Astrocyte of the cerebellum (primary cell): ENCODE measurements around the gene BTBD16.

Source experiments
- DNase-seq: peaks from one replicate; pipeline ENCODE4 v3.0.0-alpha.2; 2011; ENCODE audit warnings: low read depth
- H3K4me3 ChIP-seq: 2 replicates; pipeline ENCODE4 v1.5.1; 2011; ENCODE audit warnings: mild to moderate bottlenecking, low read depth, low read length, moderate library complexity
- in situ Hi-C: cut with HindIII; loops from 2 replicates; pipeline ENCODE4 v1.10.0; 2017; ENCODE audit warnings: low sequenced_read_pairs
- TF ChIP-seq, protein P1 (sequence below): IDR thresholded peaks from 2 replicates; pipeline ENCODE4 v1.5.1; 2012; ENCODE audit warnings: low read length, low read depth, moderate library complexity, mild to moderate bottlenecking; ENCODE audit errors: missing control alignments

The BTBD16 gene

DNA sequence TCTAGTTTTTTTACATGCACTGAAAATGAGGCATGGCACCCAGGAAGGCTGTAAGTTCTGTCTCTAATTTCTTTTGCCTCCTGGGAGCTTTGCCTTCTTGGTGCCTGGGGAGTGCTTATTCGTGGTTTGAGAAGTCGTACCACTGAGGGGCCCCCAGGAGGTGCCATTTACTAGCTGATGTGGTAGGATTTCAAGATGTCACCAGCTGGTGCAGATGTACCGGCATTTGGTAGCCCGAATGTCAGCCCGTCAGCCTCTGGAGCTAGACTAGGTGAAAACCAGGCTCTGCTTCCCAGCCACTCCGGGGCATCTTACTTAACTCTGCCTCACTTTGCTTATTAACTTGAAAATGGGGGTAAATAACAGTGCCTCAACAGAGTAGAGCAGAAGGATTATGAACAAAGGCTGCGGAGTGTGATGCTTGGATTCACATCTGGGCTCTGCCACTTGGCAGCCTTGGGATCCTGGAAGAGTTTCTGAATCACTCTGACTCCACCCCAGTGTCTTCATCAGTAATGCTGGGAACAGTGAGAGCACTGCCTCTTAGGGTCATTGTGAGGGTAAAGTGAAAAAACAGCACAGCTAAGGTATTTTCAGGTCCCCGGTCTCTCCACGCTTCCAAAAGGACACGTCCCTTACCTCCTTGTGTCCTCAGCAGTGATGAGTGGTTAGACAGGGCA, 31.4 kb upstream of the BTBD16 start:
- in situ Hi-C loops: no loop called here
- no peak for DNase-seq
- TF ChIP-seq, protein P1, sequence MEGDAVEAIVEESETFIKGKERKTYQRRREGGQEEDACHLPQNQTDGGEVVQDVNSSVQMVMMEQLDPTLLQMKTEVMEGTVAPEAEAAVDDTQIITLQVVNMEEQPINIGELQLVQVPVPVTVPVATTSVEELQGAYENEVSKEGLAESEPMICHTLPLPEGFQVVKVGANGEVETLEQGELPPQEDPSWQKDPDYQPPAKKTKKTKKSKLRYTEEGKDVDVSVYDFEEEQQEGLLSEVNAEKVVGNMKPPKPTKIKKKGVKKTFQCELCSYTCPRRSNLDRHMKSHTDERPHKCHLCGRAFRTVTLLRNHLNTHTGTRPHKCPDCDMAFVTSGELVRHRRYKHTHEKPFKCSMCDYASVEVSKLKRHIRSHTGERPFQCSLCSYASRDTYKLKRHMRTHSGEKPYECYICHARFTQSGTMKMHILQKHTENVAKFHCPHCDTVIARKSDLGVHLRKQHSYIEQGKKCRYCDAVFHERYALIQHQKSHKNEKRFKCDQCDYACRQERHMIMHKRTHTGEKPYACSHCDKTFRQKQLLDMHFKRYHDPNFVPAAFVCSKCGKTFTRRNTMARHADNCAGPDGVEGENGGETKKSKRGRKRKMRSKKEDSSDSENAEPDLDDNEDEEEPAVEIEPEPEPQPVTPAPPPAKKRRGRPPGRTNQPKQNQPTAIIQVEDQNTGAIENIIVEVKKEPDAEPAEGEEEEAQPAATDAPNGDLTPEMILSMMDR: no peak
- H3K4me3 ChIP-seq: no peak overlapping the region

DNA sequence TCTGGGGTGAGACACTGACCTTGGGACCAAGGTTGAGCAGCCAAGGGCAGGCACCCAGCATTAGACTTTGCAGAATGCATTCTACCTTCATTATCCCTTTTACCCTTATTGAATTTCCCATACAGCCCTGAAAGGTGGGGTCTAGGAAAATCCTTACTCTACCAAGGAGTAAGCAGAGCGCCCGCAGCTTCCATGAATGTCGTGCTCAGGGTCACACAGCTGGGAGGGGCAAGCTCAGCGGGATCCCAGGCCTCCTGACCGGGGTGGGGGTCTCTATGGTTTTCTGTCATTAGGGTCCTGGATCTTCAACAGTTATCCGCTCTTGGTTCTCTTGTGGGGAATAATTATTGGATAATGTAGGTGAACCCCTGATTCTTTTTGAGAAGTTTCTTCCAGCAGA, 30.7 kb upstream of the BTBD16 start:
- DNase-seq: no peak
- H3K4me3 ChIP-seq: no peak overlapping the region
- in situ Hi-C loops: no loop called here
- TF ChIP-seq, protein P1: no peak

DNA sequence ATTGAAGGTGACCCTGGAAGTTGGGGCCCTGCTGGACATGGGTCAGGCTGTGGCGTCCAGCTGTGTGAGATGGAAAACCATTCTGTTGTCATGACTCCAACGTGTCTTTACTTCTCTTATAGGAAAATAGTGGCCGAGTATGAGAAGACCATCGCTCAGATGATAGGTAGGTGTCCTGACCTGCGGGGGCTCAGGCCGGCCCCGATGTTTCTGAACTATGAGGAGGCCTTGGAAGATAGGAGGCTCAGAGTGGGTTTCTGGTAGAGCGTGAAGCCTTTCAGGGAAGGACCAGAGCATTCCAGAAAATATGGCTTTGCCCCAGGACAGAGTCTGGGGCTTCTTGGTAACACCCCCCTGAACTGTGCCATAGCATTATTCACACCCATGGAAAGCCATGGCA, 29.3 kb upstream of the BTBD16 start:
- TF ChIP-seq, protein P1: no peak
- H3K4me3 ChIP-seq: no peak overlapping the region
- in situ Hi-C loops: no loop called here
- no peak for DNase-seq

DNA sequence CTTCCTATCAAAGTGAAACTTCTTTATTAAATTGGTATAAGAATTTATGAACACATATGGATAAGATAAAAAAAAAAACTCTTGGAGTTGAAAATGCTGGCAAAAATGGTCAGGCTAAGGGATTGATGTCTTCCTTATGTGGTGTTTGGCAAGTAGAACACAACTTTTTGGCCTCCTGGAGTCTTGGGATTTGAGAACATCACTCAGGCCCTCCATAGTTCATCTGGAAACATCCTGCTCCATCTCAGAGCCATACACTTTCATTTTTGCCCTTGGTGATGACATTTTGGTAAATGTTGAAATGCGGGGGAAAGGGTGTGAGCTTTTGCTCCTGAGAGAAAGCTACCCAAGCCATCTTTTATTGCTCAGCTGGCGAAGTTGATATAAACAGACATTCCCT, 27.5 kb upstream of the BTBD16 start:
- TF ChIP-seq, protein P1: no peak
- no peak overlapping the region for H3K4me3 ChIP-seq
- in situ Hi-C loops: no loop called here
- no peak for DNase-seq

DNA sequence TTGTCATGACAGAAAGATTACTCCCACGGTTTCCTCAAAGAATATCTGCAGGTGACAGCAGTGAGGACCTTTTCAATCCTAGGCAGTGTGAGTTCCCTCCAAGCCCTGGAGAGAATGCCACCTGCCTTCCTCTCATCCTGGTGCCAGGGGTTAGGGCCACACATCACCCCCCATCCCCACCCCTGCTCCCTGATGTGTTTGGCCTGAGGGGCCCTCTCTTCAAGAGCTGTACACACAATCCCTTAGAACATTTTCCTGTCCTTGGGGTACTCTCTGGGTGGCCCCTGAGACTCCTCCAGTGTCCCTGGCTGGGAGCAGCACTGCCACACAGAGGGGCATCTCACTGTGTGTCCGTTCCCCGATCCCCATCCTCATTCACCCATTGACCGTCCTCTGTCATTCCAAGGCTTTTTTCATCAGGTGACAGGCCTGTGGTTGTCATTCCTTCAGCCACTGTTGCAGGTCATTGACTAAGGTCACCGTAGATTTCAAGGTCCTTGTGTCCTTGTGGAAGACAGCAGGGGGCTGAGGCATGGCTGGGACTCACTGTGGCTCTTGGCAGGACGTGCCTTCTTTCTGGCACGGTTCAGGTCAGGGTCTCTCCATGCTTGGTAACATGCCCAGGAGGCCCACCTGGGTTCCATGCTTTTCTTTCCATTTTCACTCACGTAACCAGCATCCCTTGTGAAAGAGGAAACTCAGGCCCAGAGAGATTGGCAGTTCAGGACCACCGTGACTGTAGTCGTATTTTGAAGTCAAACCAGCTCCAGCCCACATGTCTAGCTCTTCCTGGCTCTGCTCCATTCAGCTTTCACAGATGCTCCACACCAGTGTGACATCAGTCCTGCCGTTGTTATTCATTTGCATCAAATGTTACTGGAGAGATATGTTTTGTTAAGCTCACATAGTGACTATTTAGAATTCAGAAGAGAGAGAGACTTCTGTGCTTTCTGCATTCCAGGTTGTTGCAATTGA, 26.8 kb upstream of the BTBD16 start:
- TF ChIP-seq, protein P1: no peak
- no peak for DNase-seq
- H3K4me3 ChIP-seq: no peak overlapping the region
- in situ Hi-C loops: no loop called here

DNA sequence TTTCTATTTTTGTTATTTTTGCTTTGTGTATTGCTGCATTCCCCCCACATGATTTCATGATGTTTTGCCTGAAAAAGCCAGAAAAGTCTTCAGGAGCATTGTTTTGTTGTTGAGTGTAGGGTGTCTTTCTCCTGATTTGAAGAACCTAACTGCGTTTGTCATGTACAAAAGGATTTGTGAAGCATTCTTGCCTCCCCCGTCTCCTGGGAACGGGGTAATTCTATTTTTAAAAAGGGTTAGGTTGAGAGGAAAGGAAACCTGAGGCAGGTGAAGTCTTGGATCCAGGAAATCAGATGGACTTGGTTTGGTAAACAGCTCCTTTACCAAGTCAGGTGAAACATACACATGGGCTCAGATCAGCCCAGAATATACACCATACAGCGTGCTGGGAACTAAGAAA, 26.0 kb upstream of the BTBD16 start:
- TF ChIP-seq, protein P1: no peak
- H3K4me3 ChIP-seq: no peak overlapping the region
- no peak for DNase-seq
- in situ Hi-C loops: no loop called here
